ENCODE results near the gene CPOX.

DNA sequence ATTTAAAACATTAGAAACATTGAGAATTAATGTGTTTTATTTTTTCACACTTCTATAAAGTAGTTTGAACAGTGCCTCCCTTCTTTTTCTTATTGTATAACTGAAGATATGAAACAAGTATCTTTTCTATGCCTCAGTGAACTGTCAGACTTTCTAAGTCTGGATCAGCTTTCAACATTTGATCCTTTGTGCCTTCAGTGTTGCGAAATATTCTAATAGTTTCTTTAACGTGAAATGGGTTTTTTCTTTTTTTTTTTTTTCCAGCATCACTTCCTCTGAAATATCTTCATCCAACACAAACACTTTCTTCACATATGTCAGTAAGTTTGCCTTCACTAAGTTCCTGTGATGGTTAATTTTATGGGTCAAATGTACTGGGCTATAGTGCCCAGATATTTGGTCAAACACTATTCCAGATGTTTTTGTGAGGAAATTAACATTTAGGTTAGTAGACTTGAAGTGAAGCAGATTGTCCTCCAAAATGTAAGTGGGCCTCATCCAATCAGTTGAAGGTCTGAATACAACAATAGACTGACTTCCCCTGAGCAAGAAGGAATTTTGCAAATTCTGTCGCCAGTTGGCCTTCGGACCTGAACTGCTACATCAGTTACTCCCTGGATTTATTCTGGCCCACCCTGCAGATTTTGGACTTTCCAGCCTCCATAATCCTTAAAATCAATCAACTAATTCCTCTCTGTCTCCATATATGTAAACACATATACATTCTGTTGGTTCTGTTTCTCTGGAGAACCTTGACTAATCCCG, 6.4 kb upstream of the CPOX start:
- TF ChIP-seq, protein P1, sequence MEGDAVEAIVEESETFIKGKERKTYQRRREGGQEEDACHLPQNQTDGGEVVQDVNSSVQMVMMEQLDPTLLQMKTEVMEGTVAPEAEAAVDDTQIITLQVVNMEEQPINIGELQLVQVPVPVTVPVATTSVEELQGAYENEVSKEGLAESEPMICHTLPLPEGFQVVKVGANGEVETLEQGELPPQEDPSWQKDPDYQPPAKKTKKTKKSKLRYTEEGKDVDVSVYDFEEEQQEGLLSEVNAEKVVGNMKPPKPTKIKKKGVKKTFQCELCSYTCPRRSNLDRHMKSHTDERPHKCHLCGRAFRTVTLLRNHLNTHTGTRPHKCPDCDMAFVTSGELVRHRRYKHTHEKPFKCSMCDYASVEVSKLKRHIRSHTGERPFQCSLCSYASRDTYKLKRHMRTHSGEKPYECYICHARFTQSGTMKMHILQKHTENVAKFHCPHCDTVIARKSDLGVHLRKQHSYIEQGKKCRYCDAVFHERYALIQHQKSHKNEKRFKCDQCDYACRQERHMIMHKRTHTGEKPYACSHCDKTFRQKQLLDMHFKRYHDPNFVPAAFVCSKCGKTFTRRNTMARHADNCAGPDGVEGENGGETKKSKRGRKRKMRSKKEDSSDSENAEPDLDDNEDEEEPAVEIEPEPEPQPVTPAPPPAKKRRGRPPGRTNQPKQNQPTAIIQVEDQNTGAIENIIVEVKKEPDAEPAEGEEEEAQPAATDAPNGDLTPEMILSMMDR (IDR thresholded peaks at IDR 0.05; ENCODE audit: borderline replicate concordance, extremely low read depth, low read length, poor library complexity, severe bottlenecking), result no peak
- TF ChIP-seq EZH2 (IDR thresholded peaks at IDR 0.05; ENCODE audit: borderline replicate concordance, low read depth, low read length, severe bottlenecking), result no peak

Measured in DND-41 (cell line).